GM12892 (cell line): ENCODE results near the gene TARM1.

Source experiments
- POLR2A ChIP-seq: IDR thresholded peaks from 2 replicates; pipeline ENCODE4 v1.6.1; 2011; ENCODE audit warnings: low read depth, low read length, control low read depth
- POLR2AphosphoS5 ChIP-seq: IDR thresholded peaks from 2 replicates; pipeline ENCODE4 v1.6.1; 2011; ENCODE audit warnings: low read depth, low read length, control low read depth
- TAF1 ChIP-seq: IDR thresholded peaks from 2 replicates; pipeline ENCODE4 v1.6.1; 2011; ENCODE audit warnings: low read depth, mild to moderate bottlenecking, control low read depth, low read length, borderline replicate concordance

- TF ChIP-seq POLR2AphosphoS5: no peak
- no peak for TF ChIP-seq POLR2A
- TF ChIP-seq TAF1: no peak
These were observed 17.6 kb downstream of the TARM1 start, which contains the start of gene VSTM1 for GRCh38 chr19:54063350-54064116.
